Mammary epithelial cell (primary cell): ENCODE results near the gene CXCL12.

Experiments
- CTCF ChIP-seq, 2 donors: IDR thresholded peaks in 1 of 2; conservative IDR thresholded peaks in 1 of 2; 2 replicates each; pipeline ENCODE4 v1.5.1; 2011 to 2012; ENCODE audit warnings: inconsistent platforms in 2 of 2, low read length in 2 of 2, mild to moderate bottlenecking in 2 of 2, control low read depth in 1 of 2, low read depth in 1 of 2; ENCODE audit not compliant: insufficient read depth in 1 of 2; ENCODE audit errors: extremely low read depth in 1 of 2
- EZH2 ChIP-seq: IDR thresholded peaks from 2 replicates; pipeline ENCODE4 v1.6.1; 2012; ENCODE audit warnings: low read length, inconsistent platforms, borderline replicate concordance

- TF ChIP-seq CTCF (conservative IDR thresholded peaks at IDR 0.05 in 1 of 2, IDR thresholded peaks at IDR 0.05 in 1 of 2; ENCODE audit: extremely low read depth in 1 of 2, insufficient read depth in 1 of 2, low read depth in 1 of 2, low read length in 2 of 2): no peak
- no peak for TF ChIP-seq EZH2
These were observed 8.2 kb upstream of the CXCL12 start for GRCh38 chr10:44393051-44393630.
